GM12878 (cell line): ENCODE data around the gene SERBP1.

Source experiments
- CTCF ChIP-seq, 3 experiments: IDR thresholded peaks in 2 of 3; conservative IDR thresholded peaks in 1 of 3; 2 replicates each; pipeline ENCODE4 v1.5.1; 2011; ENCODE audit warnings: low read depth in 3 of 3, low read length in 3 of 3, mild to moderate bottlenecking in 3 of 3, control low read depth in 2 of 3, moderate library complexity in 2 of 3, inconsistent platforms in 1 of 3, mixed read lengths in 1 of 3; ENCODE audit not compliant: control insufficient read depth in 2 of 3, insufficient read depth in 1 of 3; ENCODE audit errors: extremely low read depth in 1 of 3
- GATAD2B ChIP-seq: fragments of 450-650 bp; conservative IDR thresholded peaks from 2 replicates; pipeline ENCODE4 v1.6.1; 2017; ENCODE audit warnings: low read depth, mild to moderate bottlenecking, moderate library complexity
- KDM1A ChIP-seq: fragments of 200-600 bp; sonication (generic); IDR thresholded peaks from 2 replicates; pipeline ENCODE4 v1.6.1; 2016; ENCODE audit warnings: borderline replicate concordance
- SIN3A ChIP-seq: IDR thresholded peaks from 2 replicates; pipeline ENCODE4 v1.6.1; 2012; ENCODE audit warnings: low read depth, low read length, improper control_type of control experiment
- ZNF384 ChIP-seq: IDR thresholded peaks from 2 replicates; pipeline ENCODE4 v1.6.1; 2012; ENCODE audit warnings: low read depth, mild to moderate bottlenecking, low read length, improper control_type of control experiment, borderline replicate concordance

DNA sequence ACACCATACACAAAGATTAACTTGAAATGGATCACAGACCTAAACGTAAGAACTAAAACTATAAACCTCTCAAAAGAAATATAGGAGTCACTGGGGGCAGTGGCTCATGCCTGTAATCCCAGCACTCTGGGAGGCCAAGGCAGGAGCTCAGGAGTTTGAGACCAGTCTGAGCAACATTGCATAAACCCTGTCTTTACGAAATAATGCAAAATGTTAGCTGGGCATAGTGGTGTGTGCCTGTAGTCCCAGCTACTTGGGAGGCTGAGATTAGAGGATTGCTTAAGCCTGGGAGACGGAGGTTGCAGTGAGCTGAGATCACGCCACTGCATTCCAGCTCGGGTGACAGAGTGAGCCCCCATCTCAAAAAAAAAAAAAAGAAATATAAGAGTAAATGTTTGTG, 46.7 kb upstream of the SERBP1 start:
- TF ChIP-seq SIN3A (no peak), GATAD2B (no peak), ZNF384 (no peak), KDM1A (no peak), CTCF (IDR thresholded peaks at IDR 0.05 in 2 of 3, conservative IDR thresholded peaks at IDR 0.05 in 1 of 3; ENCODE audit: control insufficient read depth in 2 of 3, extremely low read depth in 1 of 3, insufficient read depth in 1 of 3, low read depth in 3 of 3, low read length in 3 of 3) (no peak)
